Right lobe of liver (tissue), 4 donors: Measurements from ENCODE around the gene ANKRD44.
"Not testable (repeated sequence)": the region's sequence is repeated elsewhere in the genome, so short reads cannot be mapped to it uniquely, and the experiment has no call there.

Experiments
- POLR2A ChIP-seq: fragments of 450-650 bp; IDR thresholded peaks from one replicate; pipeline ENCODE4 v1.6.1; 2017; ENCODE audit warnings: antibody characterized with exemption, mild to moderate bottlenecking
- TF ChIP-seq, protein P1 (sequence below), 4 donors: fragments of 200-600 bp in 3 of 4; fragments of 450-650 bp in 1 of 4; IDR thresholded peaks; one replicate each; pipeline versions ENCODE4 v1.5.1 to v1.8.0; 2016 to 2022; ENCODE audit warnings: antibody characterized with exemption in 4 of 4, mild to moderate bottlenecking in 2 of 4
- donor health status: DM: no; HTN: no; CAD: no.
- donor health status: DM: no; HTN: no; CAD: no.
- donor health status: DM: no; HTN: yes; CAD: no.

- TF ChIP-seq, protein P1, sequence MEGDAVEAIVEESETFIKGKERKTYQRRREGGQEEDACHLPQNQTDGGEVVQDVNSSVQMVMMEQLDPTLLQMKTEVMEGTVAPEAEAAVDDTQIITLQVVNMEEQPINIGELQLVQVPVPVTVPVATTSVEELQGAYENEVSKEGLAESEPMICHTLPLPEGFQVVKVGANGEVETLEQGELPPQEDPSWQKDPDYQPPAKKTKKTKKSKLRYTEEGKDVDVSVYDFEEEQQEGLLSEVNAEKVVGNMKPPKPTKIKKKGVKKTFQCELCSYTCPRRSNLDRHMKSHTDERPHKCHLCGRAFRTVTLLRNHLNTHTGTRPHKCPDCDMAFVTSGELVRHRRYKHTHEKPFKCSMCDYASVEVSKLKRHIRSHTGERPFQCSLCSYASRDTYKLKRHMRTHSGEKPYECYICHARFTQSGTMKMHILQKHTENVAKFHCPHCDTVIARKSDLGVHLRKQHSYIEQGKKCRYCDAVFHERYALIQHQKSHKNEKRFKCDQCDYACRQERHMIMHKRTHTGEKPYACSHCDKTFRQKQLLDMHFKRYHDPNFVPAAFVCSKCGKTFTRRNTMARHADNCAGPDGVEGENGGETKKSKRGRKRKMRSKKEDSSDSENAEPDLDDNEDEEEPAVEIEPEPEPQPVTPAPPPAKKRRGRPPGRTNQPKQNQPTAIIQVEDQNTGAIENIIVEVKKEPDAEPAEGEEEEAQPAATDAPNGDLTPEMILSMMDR (IDR thresholded peaks at IDR 0.05) = not testable (repeated sequence)
- TF ChIP-seq POLR2A = not testable (repeated sequence)
Observed at GRCh38 chr2:197343968-197344367, 33.4 kb upstream of the ANKRD44 start.
